Fibroblast of mammary gland (primary cell): ENCODE results near the gene DNAJC15.

Experiments used
- DNase-seq: peaks from one replicate; pipeline ENCODE4 v3.0.0-alpha.2; 2010; ENCODE audit warnings: low read depth
- H3K4me3 ChIP-seq: 2 replicates; pipeline ENCODE4 v1.5.1; 2011; ENCODE audit warnings: low read depth, mild to moderate bottlenecking, low read length, moderate library complexity; ENCODE audit not compliant: control insufficient read depth
- TF ChIP-seq, protein P1 (sequence below): conservative IDR thresholded peaks from 2 replicates; pipeline ENCODE4 v1.5.1; 2011; ENCODE audit warnings: low read depth, low read length, inconsistent platforms; ENCODE audit not compliant: control insufficient read depth, insufficient read depth

The DNAJC15 gene

DNA sequence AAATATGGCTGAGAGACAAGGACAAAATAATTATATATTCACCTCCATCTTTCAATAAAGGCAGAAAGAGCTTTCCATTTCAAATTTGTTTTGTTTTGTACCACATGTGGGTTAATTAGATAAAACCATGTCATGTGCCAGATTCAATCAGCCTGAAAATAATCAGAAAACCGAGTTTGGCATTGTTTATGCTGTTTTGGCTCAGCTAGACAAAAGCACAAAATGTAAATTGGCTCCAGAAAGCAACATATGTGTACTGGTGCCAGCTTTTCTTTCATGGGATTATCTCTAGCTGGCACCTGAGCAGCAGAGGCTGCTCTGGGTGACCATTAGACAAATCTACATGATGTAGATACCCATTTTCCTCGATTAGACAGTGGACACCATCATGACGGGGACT, 9.2 kb upstream of the DNAJC15 start:
- TF ChIP-seq, protein P1, sequence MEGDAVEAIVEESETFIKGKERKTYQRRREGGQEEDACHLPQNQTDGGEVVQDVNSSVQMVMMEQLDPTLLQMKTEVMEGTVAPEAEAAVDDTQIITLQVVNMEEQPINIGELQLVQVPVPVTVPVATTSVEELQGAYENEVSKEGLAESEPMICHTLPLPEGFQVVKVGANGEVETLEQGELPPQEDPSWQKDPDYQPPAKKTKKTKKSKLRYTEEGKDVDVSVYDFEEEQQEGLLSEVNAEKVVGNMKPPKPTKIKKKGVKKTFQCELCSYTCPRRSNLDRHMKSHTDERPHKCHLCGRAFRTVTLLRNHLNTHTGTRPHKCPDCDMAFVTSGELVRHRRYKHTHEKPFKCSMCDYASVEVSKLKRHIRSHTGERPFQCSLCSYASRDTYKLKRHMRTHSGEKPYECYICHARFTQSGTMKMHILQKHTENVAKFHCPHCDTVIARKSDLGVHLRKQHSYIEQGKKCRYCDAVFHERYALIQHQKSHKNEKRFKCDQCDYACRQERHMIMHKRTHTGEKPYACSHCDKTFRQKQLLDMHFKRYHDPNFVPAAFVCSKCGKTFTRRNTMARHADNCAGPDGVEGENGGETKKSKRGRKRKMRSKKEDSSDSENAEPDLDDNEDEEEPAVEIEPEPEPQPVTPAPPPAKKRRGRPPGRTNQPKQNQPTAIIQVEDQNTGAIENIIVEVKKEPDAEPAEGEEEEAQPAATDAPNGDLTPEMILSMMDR: no peak
- no peak overlapping the region for H3K4me3 ChIP-seq
- no peak for DNase-seq

DNA sequence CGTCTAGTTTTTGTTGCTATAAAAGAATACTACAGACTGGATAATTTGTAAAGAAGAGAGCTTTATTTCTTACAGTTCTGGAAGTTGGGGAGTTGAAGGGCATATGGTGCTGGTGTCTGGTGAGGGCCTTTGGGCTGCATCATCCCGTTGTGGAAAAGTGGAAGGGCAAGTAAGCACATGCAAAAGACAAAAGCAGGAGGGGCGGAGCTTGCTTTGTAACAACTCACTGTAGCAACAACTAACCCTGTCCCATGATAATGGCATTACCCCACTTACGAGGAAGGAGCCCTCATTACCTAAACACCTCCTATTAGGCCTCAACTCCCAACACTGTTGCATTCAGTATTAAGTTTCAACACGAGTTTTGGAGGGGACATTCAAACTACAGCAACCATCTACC, 7.2 kb upstream of the DNAJC15 start:
- no peak for DNase-seq
- no peak overlapping the region for H3K4me3 ChIP-seq
- TF ChIP-seq, protein P1: no peak

DNA sequence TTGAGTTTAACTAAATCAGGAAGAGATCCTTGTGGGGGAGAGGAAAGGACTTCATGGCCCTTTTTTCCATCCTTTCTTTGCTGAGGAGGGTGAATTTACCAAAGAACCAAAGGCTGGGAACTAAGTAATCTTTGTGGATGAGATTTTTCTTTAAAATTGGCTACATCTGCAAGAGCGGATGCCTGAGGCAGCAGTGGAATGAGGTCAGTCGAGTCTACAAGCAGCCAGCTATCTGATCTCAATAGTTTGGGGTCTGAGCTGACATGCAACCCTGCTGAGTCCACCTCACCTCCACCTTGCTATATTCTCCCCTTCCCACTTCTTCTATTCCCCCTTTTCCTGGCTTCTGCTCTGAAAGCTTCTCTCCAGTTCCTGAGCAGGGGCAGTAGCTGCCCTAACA, 3.6 kb upstream of the DNAJC15 start:
- no peak overlapping the region for H3K4me3 ChIP-seq
- no peak for DNase-seq
- TF ChIP-seq, protein P1: no peak

DNA sequence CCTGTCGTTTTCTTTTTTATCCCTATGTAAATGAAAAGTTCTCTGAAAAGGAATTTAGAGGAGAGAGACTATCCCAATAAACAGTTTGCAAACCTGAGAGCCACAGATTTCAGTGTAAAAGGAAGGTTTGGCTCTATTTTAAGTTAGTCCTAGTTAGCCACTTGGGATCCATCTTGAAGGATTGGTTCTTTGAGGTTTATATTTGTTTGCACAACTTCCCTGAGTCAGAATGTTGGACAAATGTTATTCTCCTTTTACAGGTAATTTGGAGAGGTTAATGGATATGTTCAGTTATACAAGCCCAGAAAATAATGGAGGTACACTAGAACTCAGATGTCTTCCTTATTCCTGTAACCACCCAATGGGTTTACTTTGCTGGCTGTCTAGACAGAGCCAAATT, 2.6 kb upstream of the DNAJC15 start:
- TF ChIP-seq, protein P1: no peak
- DNase-seq: no peak
- no peak overlapping the region for H3K4me3 ChIP-seq

DNA sequence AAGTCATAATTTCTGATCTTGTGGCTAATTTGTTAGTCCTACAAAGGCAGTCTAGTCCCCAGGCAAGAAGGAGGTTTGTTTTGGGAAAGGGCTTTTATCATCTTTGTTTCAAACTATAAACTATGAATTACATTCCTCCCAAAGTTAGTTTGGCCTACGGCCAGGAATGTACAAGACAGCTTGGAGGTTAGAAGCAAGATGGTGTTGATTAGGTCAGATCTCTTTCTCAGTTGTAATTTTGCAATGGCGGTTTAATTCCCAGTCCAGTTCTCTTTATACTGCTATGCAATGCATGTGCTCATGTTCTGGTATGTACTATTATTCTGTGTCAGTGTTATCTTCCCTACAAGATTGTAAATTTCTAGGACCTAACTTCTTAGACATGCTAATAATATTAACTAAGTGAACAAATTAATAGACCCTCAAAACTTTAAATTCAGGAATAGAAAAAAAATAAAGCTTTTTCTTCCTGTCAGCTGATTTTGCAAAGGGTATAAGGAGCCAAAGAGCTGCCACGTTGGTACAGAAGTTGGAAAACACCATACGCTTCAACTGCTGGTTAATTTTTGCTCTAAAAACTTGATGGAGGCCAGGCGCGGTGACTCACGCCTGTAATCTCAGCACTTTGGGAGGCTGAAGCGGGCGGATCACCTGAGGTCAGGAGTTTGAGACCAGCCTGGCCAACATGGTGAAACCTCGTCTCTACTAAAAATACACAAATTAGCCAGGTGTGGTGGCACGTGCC, 1.3 kb upstream of the DNAJC15 start:
- DNase-seq: no peak
- TF ChIP-seq, protein P1: no peak
- no peak overlapping the region for H3K4me3 ChIP-seq

DNA sequence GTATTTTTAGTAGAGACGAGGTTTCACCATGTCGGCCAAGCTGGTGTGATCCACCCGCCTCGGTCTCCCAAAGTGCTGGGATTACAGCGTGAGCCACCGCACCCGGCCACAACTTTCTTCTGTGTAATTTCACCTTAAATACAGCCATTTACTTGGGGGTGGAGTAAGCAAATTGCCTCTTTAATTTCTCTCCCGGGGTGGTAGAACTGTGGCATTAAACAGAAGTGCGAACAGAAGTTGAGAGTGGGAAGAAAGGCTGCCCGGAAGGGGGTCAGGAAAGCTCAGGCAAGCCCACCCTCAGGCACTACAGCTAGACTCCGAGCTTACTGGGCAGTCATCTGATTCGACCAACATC, 475 bp upstream of the DNAJC15 start:
- TF ChIP-seq, protein P1: no peak
- H3K4me3 ChIP-seq: peak overlapping the region; percentile 75
- DNase-seq: no peak

- TF ChIP-seq, protein P1: no peak
- H3K4me3 ChIP-seq: no peak overlapping the region
- DNase-seq: peak; percentile 53
Measured at GRCh38 chr13:43026262-43026661, 2.9 kb downstream of the DNAJC15 start.
